Stimulated activated naive CD8-positive, alpha-beta T cell treated with anti-CD3 and anti-CD28 coated beads, Interleukin-15, amount 100 ng/mL, for 72 hours (primary cell): ENCODE data around the gene PROSER3.
A peak's percentile ranks its signal among the peaks of the same experiment; 100 is the strongest.
"Not testable (repeated sequence)": the region's sequence is repeated elsewhere in the genome, so short reads cannot be mapped to it uniquely, and the experiment has no call there.

Source experiments
- ATAC-seq: fragments of 150-1000 bp; cut with Tn5 transposase; 2 replicates; pipeline ENCODE4 v1.10.0; 2021; ENCODE audit warnings: mild to moderate bottlenecking, moderate library complexity
- DNase-seq, 2 donors: peaks; one replicate each; pipeline ENCODE4 v3.0.0; 2021 to 2022
- H3K27ac Mint-ChIP-seq, 2 donors: one replicate each; pipeline ENCODE4 v1.8.0; 2022; ENCODE audit warnings: mild to moderate bottlenecking in 2 of 2, mixed read lengths in 2 of 2, moderate library complexity in 2 of 2
- H3K27me3 Mint-ChIP-seq: one replicate; pipeline ENCODE4 v1.8.0; 2022; ENCODE audit warnings: mixed read lengths
- H3K4me1 Mint-ChIP-seq: one replicate; pipeline ENCODE4 v1.8.0; 2022; ENCODE audit warnings: mild to moderate bottlenecking, mixed read lengths
- H3K4me3 Mint-ChIP-seq, 2 donors: one replicate each; pipeline ENCODE4 v1.8.0; 2022; ENCODE audit warnings: mild to moderate bottlenecking in 2 of 2, mixed read lengths in 2 of 2, moderate library complexity in 1 of 2
- H3K9me3 Mint-ChIP-seq, 2 donors: one replicate each; pipeline ENCODE4 v1.8.0; 2022; ENCODE audit warnings: mixed read lengths in 2 of 2

The PROSER3 gene

DNA sequence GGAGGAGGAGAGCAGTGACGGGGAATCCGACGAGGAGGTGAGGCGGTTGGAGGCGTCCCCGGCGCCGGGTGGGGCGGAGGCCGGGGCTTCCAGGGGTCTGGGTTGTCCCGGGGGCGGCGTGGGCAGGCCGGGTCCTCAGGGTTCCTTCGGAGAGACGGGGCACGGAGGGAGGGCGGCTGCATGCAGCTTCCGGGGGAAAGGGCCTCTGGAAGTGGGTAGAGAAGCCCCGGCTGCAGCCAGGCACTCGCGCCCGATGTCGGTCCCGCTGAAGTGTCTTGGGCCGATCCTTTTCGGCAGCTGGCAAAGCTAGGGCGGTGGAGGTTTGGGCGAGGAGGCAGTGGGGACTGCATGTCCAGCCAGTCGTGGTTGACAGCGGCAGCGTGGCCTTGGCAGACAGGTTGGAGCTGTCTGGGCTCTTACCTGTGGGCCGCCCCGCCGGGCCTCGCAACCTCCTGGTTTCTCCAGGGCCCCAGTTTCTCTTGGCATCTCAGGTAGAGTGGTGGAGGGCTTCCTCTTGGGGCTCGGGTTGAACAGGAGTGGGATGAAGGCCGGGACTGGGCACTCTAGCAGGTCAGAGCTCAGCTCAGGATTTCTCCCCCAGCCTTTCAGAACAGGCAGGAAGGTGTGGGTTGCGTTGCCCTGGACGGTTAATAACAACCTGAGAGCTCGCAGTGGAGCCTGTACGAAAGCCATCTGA, 39.5 kb upstream of the PROSER3 start:
- no peaks in the 10 kb centered on the region for H3K27me3 Mint-ChIP-seq
- peaks cover 64% of the 10 kb centered on the region for H3K4me1 Mint-ChIP-seq
- peak overlapping the region; percentile 91 to 94 for H3K4me3 Mint-ChIP-seq
- no peaks in the 10 kb centered on the region for H3K9me3 Mint-ChIP-seq
- ATAC-seq: peak; percentile 19
- H3K27ac Mint-ChIP-seq: peak overlapping the region; percentile 93 to 95
- peak; percentile 72 to 77 for DNase-seq

DNA sequence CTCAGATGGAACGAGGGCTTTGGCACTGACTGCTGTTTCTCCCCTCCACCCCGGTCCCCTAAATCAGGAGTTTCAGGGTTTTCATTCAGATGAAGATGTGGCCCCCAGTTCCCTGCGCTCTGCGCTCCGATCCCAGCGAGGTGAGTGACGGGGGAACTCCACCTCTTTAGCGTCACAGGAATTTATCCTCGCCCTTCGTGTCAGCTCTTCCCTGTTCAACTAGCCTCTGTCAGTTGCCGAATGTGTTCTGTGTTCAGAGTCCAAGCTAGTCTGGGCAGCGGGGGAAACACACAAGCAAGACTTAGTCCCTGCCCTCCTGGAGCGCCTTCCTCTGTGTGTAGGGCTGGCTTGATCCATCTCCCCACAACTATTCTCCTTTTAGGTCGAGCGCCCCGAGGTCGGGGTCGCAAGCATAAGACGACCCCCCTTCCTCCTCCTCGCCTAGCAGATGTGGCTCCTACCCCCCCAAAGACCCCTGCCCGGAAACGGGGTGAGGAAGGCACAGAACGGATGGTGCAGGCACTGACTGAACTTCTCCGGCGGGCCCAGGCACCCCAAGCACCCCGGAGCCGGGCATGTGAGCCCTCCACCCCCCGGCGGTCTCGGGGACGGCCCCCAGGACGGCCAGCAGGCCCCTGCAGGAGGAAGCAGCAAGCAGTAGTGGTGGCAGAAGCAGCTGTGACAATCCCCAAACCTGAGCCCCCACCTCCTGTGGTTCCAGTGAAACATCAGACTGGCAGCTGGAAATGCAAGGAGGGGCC, 38.4 kb upstream of the PROSER3 start:
- peak overlapping the region; percentile 91 to 94 for H3K4me3 Mint-ChIP-seq
- H3K4me1 Mint-ChIP-seq: peaks cover 58% of the 10 kb centered on the region
- H3K27me3 Mint-ChIP-seq: no peaks in the 10 kb centered on the region
- DNase-seq: no peak
- no peak for ATAC-seq
- no peaks in the 10 kb centered on the region for H3K9me3 Mint-ChIP-seq
- H3K27ac Mint-ChIP-seq: peak overlapping the region; percentile 93 to 95

GRCh38 chr19:35720163-35720524, 37.8 kb upstream of the PROSER3 start:
- Mint-ChIP-seq H3K4me3 (peak overlapping the region; percentile 11 to 64), H3K27me3 (no peaks in the 10 kb centered on the region)

DNA sequence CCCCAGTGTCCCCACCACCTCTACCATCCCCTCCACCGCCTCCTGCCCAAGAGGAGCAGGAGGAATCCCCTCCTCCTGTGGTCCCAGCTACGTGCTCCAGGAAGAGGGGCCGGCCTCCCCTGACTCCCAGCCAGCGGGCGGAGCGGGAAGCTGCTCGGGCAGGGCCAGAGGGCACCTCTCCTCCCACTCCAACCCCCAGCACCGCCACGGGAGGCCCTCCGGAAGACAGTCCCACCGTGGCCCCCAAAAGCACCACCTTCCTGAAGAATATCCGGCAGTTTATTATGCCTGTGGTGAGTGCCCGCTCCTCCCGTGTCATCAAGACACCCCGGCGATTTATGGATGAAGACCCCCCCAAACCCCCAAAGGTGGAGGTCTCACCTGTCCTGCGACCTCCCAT, 37.3 kb upstream of the PROSER3 start:
- DNase-seq (no peak), ATAC-seq (no peak)
- peak overlapping the region; percentile 45 to 48 for H3K4me3 Mint-ChIP-seq
- no peaks in the 10 kb centered on the region for H3K9me3 Mint-ChIP-seq
- peak overlapping the region in 1 of 2 donors; percentile 96 for H3K27ac Mint-ChIP-seq
- H3K27me3 Mint-ChIP-seq: no peaks in the 10 kb centered on the region
- H3K4me1 Mint-ChIP-seq: peaks cover 52% of the 10 kb centered on the region

More at GRCh38 chr19:35720163-35720524, 37.8 kb upstream of the PROSER3 start:
- peaks cover 53% of the 10 kb centered on the region for H3K4me1 Mint-ChIP-seq
- H3K27ac Mint-ChIP-seq: peak overlapping the region; percentile 38 to 57
- H3K9me3 Mint-ChIP-seq: no peaks in the 10 kb centered on the region
- ATAC-seq (no peak), DNase-seq (no peak)

GRCh38 chr19:35721374-35721773, 36.6 kb upstream of the PROSER3 start:
- ATAC-seq (no peak), DNase-seq (no peak)
- no peaks in the 10 kb centered on the region for H3K27me3 Mint-ChIP-seq
- no peaks in the 10 kb centered on the region for H3K9me3 Mint-ChIP-seq
- H3K27ac Mint-ChIP-seq: peak overlapping the region; percentile 13 to 96
- peak overlapping the region in 1 of 2 donors; percentile 56 for H3K4me3 Mint-ChIP-seq
- peaks cover 53% of the 10 kb centered on the region for H3K4me1 Mint-ChIP-seq

- no peaks in the 10 kb centered on the region for H3K9me3 Mint-ChIP-seq
- DNase-seq: no peak
- H3K27ac Mint-ChIP-seq: peak overlapping the region in 1 of 2 donors; percentile 96
- no peaks in the 10 kb centered on the region for H3K27me3 Mint-ChIP-seq
- no peak for ATAC-seq
- peak overlapping the region in 1 of 2 donors; percentile 13 for H3K4me3 Mint-ChIP-seq
- H3K4me1 Mint-ChIP-seq: peaks cover 53% of the 10 kb centered on the region
These were observed 35.5 kb upstream of the PROSER3 start for GRCh38 chr19:35722461-35722860.

DNA sequence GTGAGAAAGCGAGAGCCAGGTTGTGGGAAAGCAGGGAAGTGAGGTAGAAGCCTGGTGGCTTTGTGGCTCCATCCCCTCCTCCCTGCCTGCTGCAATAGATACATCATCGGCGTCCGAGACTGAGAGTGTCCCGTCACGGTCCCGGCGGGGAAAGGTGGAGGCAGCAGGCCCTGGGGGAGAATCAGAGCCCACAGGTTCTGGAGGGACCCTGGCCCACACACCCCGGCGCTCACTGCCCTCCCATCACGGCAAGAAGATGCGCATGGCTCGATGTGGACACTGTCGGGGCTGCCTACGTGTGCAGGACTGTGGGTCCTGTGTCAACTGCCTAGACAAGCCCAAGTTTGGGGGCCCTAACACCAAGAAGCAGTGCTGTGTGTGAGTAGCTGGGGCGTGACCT, 35.1 kb upstream of the PROSER3 start:
- DNase-seq (no peak), ATAC-seq (no peak)
- H3K4me1 Mint-ChIP-seq: peaks cover 53% of the 10 kb centered on the region
- H3K4me3 Mint-ChIP-seq: no peak overlapping the region
- H3K27me3 Mint-ChIP-seq: no peaks in the 10 kb centered on the region
- no peaks in the 10 kb centered on the region for H3K9me3 Mint-ChIP-seq
- H3K27ac Mint-ChIP-seq: peak overlapping the region in 1 of 2 donors; percentile 96

GRCh38 chr19:35723671-35724070, 34.3 kb upstream of the PROSER3 start:
- peaks cover 53% of the 10 kb centered on the region for H3K4me1 Mint-ChIP-seq
- peak overlapping the region in 1 of 2 donors; percentile 76 for H3K27ac Mint-ChIP-seq
- DNase-seq: no peak
- no peak for ATAC-seq
- H3K4me3 Mint-ChIP-seq: no peak overlapping the region
- H3K9me3 Mint-ChIP-seq: no peaks in the 10 kb centered on the region
- no peaks in the 10 kb centered on the region for H3K27me3 Mint-ChIP-seq

DNA sequence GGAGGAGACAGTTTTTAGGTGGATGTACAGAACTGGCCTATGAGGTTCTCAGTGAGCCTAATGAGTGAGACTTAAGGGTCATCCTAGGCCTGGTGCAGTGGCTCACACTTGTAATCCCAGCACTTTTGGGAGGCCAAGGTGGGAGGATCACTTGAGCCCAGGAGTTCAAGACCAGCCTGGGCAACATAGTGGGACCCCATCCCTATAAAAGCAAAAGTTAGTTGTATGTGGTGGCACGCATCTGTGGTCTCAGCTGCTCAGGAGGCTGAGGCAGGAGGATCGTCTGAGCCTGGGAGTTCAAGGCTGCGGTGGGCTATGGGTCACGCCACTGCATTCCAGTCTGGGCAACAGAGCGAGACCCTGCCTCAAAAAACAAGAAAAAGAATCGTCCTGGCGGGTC, 33.8 kb upstream of the PROSER3 start:
- H3K9me3 Mint-ChIP-seq, DNase-seq, H3K4me3 Mint-ChIP-seq, ATAC-seq, H3K27me3 Mint-ChIP-seq: not testable (repeated sequence)
- Mint-ChIP-seq H3K27ac (peak overlapping the region in 1 of 2 donors; percentile 80), H3K4me1 (peaks cover 49% of the 10 kb centered on the region)

DNA sequence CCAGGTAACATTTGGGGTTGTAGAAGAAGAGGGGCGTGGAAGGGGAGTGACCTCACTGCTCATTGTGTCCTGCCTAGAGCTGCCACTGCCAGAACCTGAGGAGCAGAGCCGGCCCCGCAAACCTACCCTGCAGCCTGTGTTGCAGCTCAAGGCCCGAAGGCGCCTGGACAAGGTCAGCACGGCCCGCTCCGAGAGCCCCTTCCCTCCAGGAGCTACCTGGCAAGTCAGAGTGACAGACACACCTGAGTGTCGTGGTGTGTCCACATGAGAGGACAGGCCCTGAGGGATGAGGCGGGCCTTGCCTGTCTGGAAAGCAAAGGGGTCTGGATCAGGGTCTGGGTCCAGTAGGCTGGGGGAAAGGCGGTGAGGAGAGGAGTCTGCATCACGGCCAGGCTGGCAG, 33.4 kb upstream of the PROSER3 start:
- H3K4me1 Mint-ChIP-seq: peaks cover 44% of the 10 kb centered on the region
- DNase-seq (no peak), ATAC-seq (no peak)
- peak overlapping the region in 1 of 2 donors; percentile 80 for H3K27ac Mint-ChIP-seq
- H3K4me3 Mint-ChIP-seq: no peak overlapping the region
- no peaks in the 10 kb centered on the region for H3K9me3 Mint-ChIP-seq
- H3K27me3 Mint-ChIP-seq: no peaks in the 10 kb centered on the region

- DNase-seq (no peak), ATAC-seq (no peak)
- no peaks in the 10 kb centered on the region for H3K27me3 Mint-ChIP-seq
- H3K9me3 Mint-ChIP-seq: no peaks in the 10 kb centered on the region
- no peak overlapping the region for H3K4me3 Mint-ChIP-seq
- H3K4me1 Mint-ChIP-seq: peaks cover 38% of the 10 kb centered on the region
- peak overlapping the region; percentile 33 to 82 for H3K27ac Mint-ChIP-seq
These were observed 32.6 kb upstream of the PROSER3 start for GRCh38 chr19:35725216-35725861.

DNA sequence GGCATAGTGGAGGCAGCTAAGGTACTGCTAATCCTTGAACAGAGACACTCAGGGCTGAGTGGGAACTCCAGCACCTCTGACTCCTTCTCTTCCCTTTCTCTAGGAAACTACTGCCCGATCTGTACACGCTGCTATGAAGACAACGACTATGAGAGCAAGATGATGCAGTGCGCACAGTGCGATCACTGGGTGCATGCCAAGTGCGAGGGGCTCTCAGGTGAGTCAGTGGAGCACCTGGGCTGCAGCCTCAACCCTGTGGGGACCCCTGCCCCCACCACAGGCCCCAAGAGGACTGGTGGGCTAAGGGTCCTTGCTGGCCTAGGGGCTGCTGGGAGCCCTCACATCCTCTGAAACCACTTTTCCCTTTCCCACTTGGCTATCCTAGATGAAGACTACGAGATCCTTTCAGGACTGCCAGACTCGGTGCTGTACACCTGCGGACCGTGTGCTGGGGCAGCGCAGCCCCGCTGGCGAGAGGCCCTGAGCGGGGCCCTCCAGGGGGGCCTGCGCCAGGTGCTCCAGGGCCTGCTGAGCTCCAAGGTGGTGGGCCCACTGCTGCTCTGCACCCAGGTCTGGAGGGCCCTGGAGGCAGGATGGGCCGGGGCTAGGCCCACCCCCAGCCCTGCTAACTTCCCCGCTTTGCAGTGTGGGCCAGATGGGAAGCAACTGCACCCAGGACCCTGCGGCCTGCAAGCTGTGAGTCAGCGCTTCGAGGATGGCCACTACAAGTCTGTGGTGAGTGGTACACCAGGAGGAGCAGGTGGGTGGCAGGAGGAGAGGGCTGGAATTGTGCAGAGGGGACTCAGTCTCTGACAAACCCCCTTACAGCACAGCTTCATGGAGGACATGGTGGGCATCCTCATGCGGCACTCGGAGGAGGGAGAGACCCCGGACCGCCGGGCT, 30.7 kb upstream of the PROSER3 start:
- Mint-ChIP-seq H3K27ac (peak overlapping the region in 1 of 2 donors; percentile 9), H3K27me3 (no peaks in the 10 kb centered on the region), H3K4me1 (peaks cover 23% of the 10 kb centered on the region), H3K4me3 (no peak overlapping the region), H3K9me3 (no peaks in the 10 kb centered on the region)
- DNase-seq (no peak), ATAC-seq (no peak)

GRCh38 chr19:35727956-35728706, 29.8 kb upstream of the PROSER3 start:
- no peak for ATAC-seq
- no peak for DNase-seq

DNA sequence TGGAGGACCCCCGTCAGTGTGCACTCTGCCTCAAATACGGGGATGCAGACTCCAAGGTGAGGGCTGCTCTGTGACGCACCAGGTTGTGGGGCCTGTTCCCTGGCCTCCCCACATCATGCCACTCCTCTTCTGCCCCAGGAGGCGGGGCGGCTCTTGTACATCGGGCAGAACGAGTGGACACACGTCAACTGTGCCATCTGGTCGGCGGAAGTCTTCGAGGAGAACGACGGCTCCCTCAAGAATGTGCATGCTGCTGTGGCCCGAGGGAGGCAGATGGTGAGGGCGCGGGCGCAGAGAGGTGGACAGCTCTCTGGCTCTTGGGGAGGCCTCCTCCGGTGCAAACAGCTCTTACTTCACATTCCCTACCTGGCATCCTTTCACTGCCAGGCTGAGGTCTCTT, 29.0 kb upstream of the PROSER3 start:
- ATAC-seq (no peak), DNase-seq (no peak)
- Mint-ChIP-seq H3K4me1 (peaks cover 11% of the 10 kb centered on the region), H3K27ac (peak overlapping the region in 1 of 2 donors; percentile 37), H3K9me3 (no peaks in the 10 kb centered on the region), H3K27me3 (no peaks in the 10 kb centered on the region), H3K4me3 (no peak overlapping the region)

More at GRCh38 chr19:35727956-35728706, 29.8 kb upstream of the PROSER3 start:
- Mint-ChIP-seq H3K4me3 (no peak overlapping the region), H3K27ac (peak overlapping the region in 1 of 2 donors; percentile 14), H3K27me3 (no peaks in the 10 kb centered on the region), H3K9me3 (no peaks in the 10 kb centered on the region), H3K4me1 (peaks cover 17% of the 10 kb centered on the region)
